ENCODE measurements around the gene CRIP2. TPM values are rescaled to one million over a fixed set of nuclear protein-coding genes. Genes with fewer than 3 reads are reported as not detected.

CRIP2 gene
- total RNA-seq, 1 experiment from 2014 or later: 50.5 TPM

GRCh38 chr14:105471823-105472485 is 2.7 kb upstream of the CRIP2 start:
- peak overlapping the region; percentile 12 for H3K27ac Mint-ChIP-seq (ENCODE audit: low read depth, unreplicated experiment)
- ChIA-PET CTCF (interaction anchor here (1.0 to 2.7 kb wide), 4 partner anchors 9 to 43 kb away, joined by 3 to 16 read pairs (median 5); no protein-coding TSS in a partner anchor), POLR2A (interaction anchor here (0.6 to 2.7 kb wide), 4 partner anchors 9 to 42 kb away, joined by 3 to 12 read pairs (median 6); no protein-coding TSS in a partner anchor)
- BruUV-seq (replicated peaks): no TSS peak
- no peak for TF ChIP-seq CTCF (IDR thresholded peaks at IDR 0.05; ENCODE audit: unreplicated experiment)
- intact Hi-C loops (cut with micrococcal nuclease): no loop called here
- no peaks in the 10 kb centered on the region for H3K27me3 Mint-ChIP-seq (ENCODE audit: insufficient read depth, unreplicated experiment)
- no peak for DNase-seq (ENCODE audit: unreplicated experiment)
- H3K9me3 Mint-ChIP-seq (ENCODE audit: unreplicated experiment): no peaks in the 10 kb centered on the region
- no peak overlapping the region for H3K4me3 Mint-ChIP-seq (ENCODE audit: unreplicated experiment)
- peaks cover 5% of the 10 kb centered on the region for H3K4me1 Mint-ChIP-seq (ENCODE audit: insufficient read depth, unreplicated experiment)
- peaks cover 11% of the 10 kb centered on the region for H3K36me3 Mint-ChIP-seq (ENCODE audit: insufficient read depth, unreplicated experiment)

- H3K27ac Mint-ChIP-seq (ENCODE audit: low read depth, unreplicated experiment): peak overlapping the region; percentile 12
- H3K36me3 Mint-ChIP-seq (ENCODE audit: insufficient read depth, unreplicated experiment): peaks cover 7% of the 10 kb centered on the region
- BruUV-seq (replicated peaks): no TSS peak
- ChIA-PET CTCF (interaction anchor here (0.6 to 2.7 kb wide), 3 partner anchors 9 to 102 kb away, joined by 3 to 16 read pairs (median 6); no protein-coding TSS in a partner anchor), POLR2A (interaction anchor here (1.3 to 2.7 kb wide), 3 partner anchors 10 to 42 kb away, joined by 3 to 12 read pairs (median 8); no protein-coding TSS in a partner anchor)
- DNase-seq (ENCODE audit: unreplicated experiment): no peak
- no peak for TF ChIP-seq CTCF (IDR thresholded peaks at IDR 0.05; ENCODE audit: unreplicated experiment)
- intact Hi-C loops (cut with micrococcal nuclease): no loop called here
- peaks cover 9% of the 10 kb centered on the region for H3K4me1 Mint-ChIP-seq (ENCODE audit: insufficient read depth, unreplicated experiment)
- no peak overlapping the region for H3K4me3 Mint-ChIP-seq (ENCODE audit: unreplicated experiment)
- no peaks in the 10 kb centered on the region for H3K27me3 Mint-ChIP-seq (ENCODE audit: insufficient read depth, unreplicated experiment)
- H3K9me3 Mint-ChIP-seq (ENCODE audit: unreplicated experiment): no peaks in the 10 kb centered on the region
Measured at GRCh38 chr14:105472486-105472991, 2.1 kb upstream of the CRIP2 start.

- intact Hi-C loops (cut with micrococcal nuclease): no loop called here
- no TSS peak for BruUV-seq (replicated peaks)
- H3K4me3 Mint-ChIP-seq (ENCODE audit: unreplicated experiment): peak overlapping the region; percentile 73
- no peaks in the 10 kb centered on the region for H3K9me3 Mint-ChIP-seq (ENCODE audit: unreplicated experiment)
- no peak for TF ChIP-seq CTCF (IDR thresholded peaks at IDR 0.05; ENCODE audit: unreplicated experiment)
- H3K4me1 Mint-ChIP-seq (ENCODE audit: insufficient read depth, unreplicated experiment): peaks cover 9% of the 10 kb centered on the region
- POLR2A ChIA-PET: interaction anchor here (1.3 to 2.7 kb wide), 3 partner anchors 9 to 43 kb away, joined by 6 to 12 read pairs (median 8); no protein-coding TSS in a partner anchor
- H3K27me3 Mint-ChIP-seq (ENCODE audit: insufficient read depth, unreplicated experiment): no peaks in the 10 kb centered on the region
- CTCF ChIA-PET: interaction anchor here (0.6 to 2.7 kb wide), 8 partner anchors 8 to 495 kb away, joined by 3 to 16 read pairs (median 3); no protein-coding TSS in a partner anchor
- H3K27ac Mint-ChIP-seq (ENCODE audit: low read depth, unreplicated experiment): peak overlapping the region; percentile 66
- peaks cover 7% of the 10 kb centered on the region for H3K36me3 Mint-ChIP-seq (ENCODE audit: insufficient read depth, unreplicated experiment)
- DNase-seq (ENCODE audit: unreplicated experiment): peak; percentile 33
Measured at GRCh38 chr14:105473033-105473676, 1.5 kb upstream of the CRIP2 start.

All from MCF 10A (cell line).